ENCODE results near the gene CSNK1G1.

The CSNK1G1 gene

DNA sequence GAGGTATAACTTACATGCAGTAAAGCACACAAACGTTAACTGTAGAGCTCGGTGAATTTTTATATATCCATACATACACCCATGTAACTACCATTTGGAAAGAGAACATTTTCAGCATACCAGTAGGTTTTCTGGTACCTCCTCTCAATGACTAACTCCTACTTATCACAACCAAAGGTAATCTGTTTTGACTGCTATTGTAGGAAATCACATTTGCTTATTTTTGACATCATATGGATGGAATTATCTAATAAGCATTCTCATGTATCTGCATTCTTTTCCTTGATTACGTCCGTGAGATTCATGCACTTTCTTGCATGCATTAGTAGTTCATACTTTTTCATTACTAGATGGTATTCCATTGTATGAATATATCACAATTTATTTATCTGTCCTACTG lies 76.8 kb downstream of the CSNK1G1 start:
- peaks cover 4% of the 10 kb centered on the region; the same call in 1 of the 2 replicates for H3K79me2 ChIP-seq (ENCODE audit: insufficient read depth, low read length)
- no peaks in the 10 kb centered on the region for H3K9me3 ChIP-seq (ENCODE audit: insufficient read depth, low read length)

GRCh38 chr15:64275934-64276333 lies 80.0 kb downstream of the CSNK1G1 start:
- Histone ChIP-seq H3K36me3 (ENCODE audit: low read length) (no peaks in the 10 kb centered on the region), H3K4me3 (ENCODE audit: insufficient read depth, low read length, poor library complexity, severe bottlenecking) (no peak overlapping the region), H2AFZ (ENCODE audit: low read depth, low read length, severe bottlenecking) (no peak overlapping the region), H3K9me3 (ENCODE audit: insufficient read depth, low read length) (no peaks in the 10 kb centered on the region), H3K27ac (ENCODE audit: low read depth, low read length) (no peak overlapping the region), H3K9ac (ENCODE audit: low read length) (no peak overlapping the region), H3K27me3 (ENCODE audit: low read length) (no peaks in the 10 kb centered on the region), H4K20me1 (ENCODE audit: low read depth, low read length) (no peaks in the 10 kb centered on the region), H3K79me2 (ENCODE audit: insufficient read depth, low read length) (peaks cover 3% of the 10 kb centered on the region; the same call in 1 of the 2 replicates), H3F3A (ENCODE audit: insufficient read depth) (peaks cover 7% of the 10 kb centered on the region; the same call in 1 of the 2 replicates), H3K4me2 (ENCODE audit: low read depth, low read length, poor library complexity, severe bottlenecking) (no peak overlapping the region), H3K9me2 (replicated peaks; ENCODE audit: insufficient read depth, low read length) (no peaks in the 10 kb centered on the region)
- no peak for TF ChIP-seq CTCF (IDR thresholded peaks at IDR 0.05; ENCODE audit: insufficient read depth, low read length, poor library complexity, severe bottlenecking)
- TF ChIP-seq EZH2phosphoT487 (conservative IDR thresholded peaks at IDR 0.05; ENCODE audit: low read length) = no peak

More for the DNA sequence above, 76.8 kb downstream of the CSNK1G1 start:
- no peak overlapping the region for H3K4me3 ChIP-seq (ENCODE audit: insufficient read depth, low read length, poor library complexity, severe bottlenecking)
- peaks cover 7% of the 10 kb centered on the region; the same call in 1 of the 2 replicates for H3F3A ChIP-seq (ENCODE audit: insufficient read depth)
- no peaks in the 10 kb centered on the region for H3K9me2 ChIP-seq (replicated peaks; ENCODE audit: insufficient read depth, low read length)
- no peak overlapping the region for H3K9ac ChIP-seq (ENCODE audit: low read length)
- H4K20me1 ChIP-seq (ENCODE audit: low read depth, low read length) = no peaks in the 10 kb centered on the region
- H3K27me3 ChIP-seq (ENCODE audit: low read length) = no peaks in the 10 kb centered on the region
- no peak overlapping the region for H3K4me2 ChIP-seq (ENCODE audit: low read depth, low read length, poor library complexity, severe bottlenecking)
- TF ChIP-seq CTCF (IDR thresholded peaks at IDR 0.05; ENCODE audit: insufficient read depth, low read length, poor library complexity, severe bottlenecking) = no peak
- TF ChIP-seq EZH2phosphoT487 (conservative IDR thresholded peaks at IDR 0.05; ENCODE audit: low read length) = no peak
- no peak overlapping the region for H3K27ac ChIP-seq (ENCODE audit: low read depth, low read length)
- no peak overlapping the region for H2AFZ ChIP-seq (ENCODE audit: low read depth, low read length, severe bottlenecking)
- no peaks in the 10 kb centered on the region for H3K36me3 ChIP-seq (ENCODE audit: low read length)

GRCh38 chr15:64274341-64274950 lies 81.5 kb downstream of the CSNK1G1 start:
- no peaks in the 10 kb centered on the region for H3K27me3 ChIP-seq (ENCODE audit: low read length)
- H4K20me1 ChIP-seq (ENCODE audit: low read depth, low read length) = no peaks in the 10 kb centered on the region
- no peak overlapping the region for H2AFZ ChIP-seq (ENCODE audit: low read depth, low read length, severe bottlenecking)
- H3K36me3 ChIP-seq (ENCODE audit: low read length) = no peaks in the 10 kb centered on the region
- TF ChIP-seq CTCF (IDR thresholded peaks at IDR 0.05; ENCODE audit: insufficient read depth, low read length, poor library complexity, severe bottlenecking) = no peak
- no peak for TF ChIP-seq EZH2phosphoT487 (conservative IDR thresholded peaks at IDR 0.05; ENCODE audit: low read length)
- no peak overlapping the region for H3K4me2 ChIP-seq (ENCODE audit: low read depth, low read length, poor library complexity, severe bottlenecking)
- H3K9me3 ChIP-seq (ENCODE audit: insufficient read depth, low read length) = no peaks in the 10 kb centered on the region
- no peak overlapping the region for H3K27ac ChIP-seq (ENCODE audit: low read depth, low read length)
- no peak overlapping the region for H3K9ac ChIP-seq (ENCODE audit: low read length)
- peaks cover 3% of the 10 kb centered on the region; the same call in 1 of the 2 replicates for H3K79me2 ChIP-seq (ENCODE audit: insufficient read depth, low read length)
- H3K9me2 ChIP-seq (replicated peaks; ENCODE audit: insufficient read depth, low read length) = no peaks in the 10 kb centered on the region
- H3K4me3 ChIP-seq (ENCODE audit: insufficient read depth, low read length, poor library complexity, severe bottlenecking) = no peak overlapping the region
- H3F3A ChIP-seq (ENCODE audit: insufficient read depth) = peaks cover 7% of the 10 kb centered on the region; the same call in 1 of the 2 replicates
